Measurements from ENCODE around the gene RFPL2. TPM values are rescaled to one million over a fixed set of nuclear protein-coding genes. Genes with fewer than 3 reads are reported as not detected.
A peak's percentile ranks its signal among the peaks of the same experiment; 100 is the strongest.
"Not testable (repeated sequence)": the region's sequence is repeated elsewhere in the genome, so short reads cannot be mapped to it uniquely, and the experiment has no call there.

The RFPL2 gene
- total and polyA plus RNA-seq, 7 experiments from 2014 or later = 0.15 to 3.9 (median 0.40) TPM

DNA sequence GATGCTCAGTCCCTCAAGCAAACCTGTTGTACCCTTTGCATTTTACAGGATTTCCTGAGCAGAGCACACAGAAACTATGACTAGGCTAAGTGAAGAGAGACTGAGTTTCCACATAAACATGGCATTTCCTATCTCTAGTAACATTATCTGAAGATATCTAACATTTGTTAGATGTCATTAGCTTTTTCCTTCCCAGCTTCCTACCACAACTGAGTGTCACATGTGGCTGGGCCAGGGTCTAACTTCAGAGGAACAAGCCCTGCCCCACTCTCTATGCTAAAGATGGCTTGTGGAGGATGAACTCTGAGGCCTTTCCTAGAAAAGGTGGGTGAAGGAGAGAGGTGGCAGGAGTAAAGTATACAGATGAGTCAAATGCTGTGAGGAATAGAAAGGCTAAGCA is 62.3 kb downstream of the RFPL2 start:
- H3K4me1 ChIP-seq (ENCODE audit: control insufficient read depth in 2 of 2, insufficient read depth in 2 of 2, low read length in 2 of 2) = peaks cover 0 to 8% of the 10 kb centered on the region in 2 donors
- ChIA-PET CTCF (no interaction called here), POLR2A (interaction anchor here (0.8 to 1.0 kb wide), 2 partner anchors 9 to 58 kb away, joined by 3 to 4 read pairs; no protein-coding TSS in a partner anchor)
- DNase-seq (peak in 1 of 9 donors; percentile 31), ATAC-seq (no peak)
- Mint-ChIP-seq H3K27me3 (no peaks in the 10 kb centered on the region), H3K4me1 (peaks cover 22 to 63% (median 47%) of the 10 kb centered on the region in 7 donors), H3K27ac (peak overlapping the region in 8 of 9 donors; percentile 40 to 90 (median 66)), H3K36me3 (peaks cover 0 to 5% (median 0%) of the 10 kb centered on the region in 5 donors), H3K4me3 (peak overlapping the region in 2 of 10 donors; percentile 8 to 59), H3K9me3 (peaks cover 2 to 10% (median 6%) of the 10 kb centered on the region in 11 donors)
- intact Hi-C loops (cut with micrococcal nuclease) = loop anchor here in 1 of 2 donors (5.0 kb wide), 3 partner anchors 65 to 330 kb away; partner anchors contain the start of genes FBXO7, RFPL2 and RTCB
- H3K36me3 ChIP-seq (ENCODE audit: control insufficient read depth in 2 of 3, insufficient read depth in 3 of 3, low read length in 3 of 3) = no peaks in the 10 kb centered on the region
- no peaks in the 10 kb centered on the region for H3K9me3 ChIP-seq (ENCODE audit: control insufficient read depth in 2 of 3, low read length in 3 of 3)
- H3K4me3 ChIP-seq (ENCODE audit: low read length) = no peak overlapping the region
- no peaks in the 10 kb centered on the region for H3K27me3 ChIP-seq (ENCODE audit: control insufficient read depth in 2 of 2, insufficient read depth in 2 of 2, low read length in 2 of 2)
- no peak overlapping the region for H3K27ac ChIP-seq (ENCODE audit: low read depth, low read length)

DNA sequence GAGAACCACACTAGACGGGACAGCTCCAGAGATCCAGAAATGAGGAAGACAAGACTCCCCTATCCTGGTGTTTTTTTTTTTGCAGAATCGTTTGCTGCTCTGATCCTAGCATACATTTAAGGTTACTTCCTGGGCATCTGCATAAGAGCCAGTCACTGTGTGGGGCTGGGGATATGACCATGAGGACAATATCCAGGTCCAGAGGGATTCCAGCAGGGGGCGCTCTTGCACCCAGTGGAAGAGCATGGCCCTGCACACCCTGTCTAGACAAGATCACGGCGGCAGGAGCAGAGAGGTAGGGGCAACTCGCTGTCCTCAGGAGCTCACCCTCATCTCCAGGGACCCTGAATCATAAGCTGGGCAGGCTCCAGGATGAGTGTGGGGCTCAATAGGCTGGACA is 64.2 kb downstream of the RFPL2 start:
- CTCF ChIA-PET; H3K27ac ChIP-seq (ENCODE audit: low read depth, low read length); H3K27me3 ChIP-seq (ENCODE audit: control insufficient read depth in 2 of 2, insufficient read depth in 2 of 2, low read length in 2 of 2); H3K36me3 Mint-ChIP-seq; H3K4me3 Mint-ChIP-seq; H3K9me3 Mint-ChIP-seq; POLR2A ChIA-PET; H3K27me3 Mint-ChIP-seq; H3K27ac Mint-ChIP-seq; H3K36me3 ChIP-seq (ENCODE audit: control insufficient read depth in 2 of 3, insufficient read depth in 3 of 3, low read length in 3 of 3); H3K4me3 ChIP-seq (ENCODE audit: low read length); H3K9me3 ChIP-seq (ENCODE audit: control insufficient read depth in 2 of 3, low read length in 3 of 3); DNase-seq: not testable (repeated sequence)
- peak; percentile 66 for ATAC-seq
- intact Hi-C loops (cut with micrococcal nuclease) = loop anchor here in 1 of 2 donors (5.0 kb wide), 3 partner anchors 67 to 332 kb away; partner anchors contain the start of genes FBXO7, RFPL2 and RTCB
- H3K4me1 ChIP-seq (ENCODE audit: control insufficient read depth in 2 of 2, insufficient read depth in 2 of 2, low read length in 2 of 2) = peaks cover 0 to 15% of the 10 kb centered on the region in 2 donors
- H3K4me1 Mint-ChIP-seq = peaks cover 26 to 75% (median 51%) of the 10 kb centered on the region in 7 donors

Other genes starting within 250 kb of the RFPL2 start
- gene SLC5A1, start 161.8 kb downstream of the RFPL2 start, total RNA-seq = not detected
- gene SLC5A1, start 161.8 kb downstream of the RFPL2 start, polyA plus RNA-seq = not detected
- gene C22orf42, start 45.8 kb downstream of the RFPL2 start, total RNA-seq = not detected
- gene C22orf42, start 45.8 kb downstream of the RFPL2 start, polyA plus RNA-seq = not detected
- not detected for gene SLC5A4, start 50.3 kb upstream of the RFPL2 start, total RNA-seq
- gene SLC5A4, start 50.3 kb upstream of the RFPL2 start, polyA plus RNA-seq = not detected
- gene RFPL3, start 152.8 kb upstream of the RFPL2 start, total RNA-seq = not detected
- gene RFPL3, start 152.8 kb upstream of the RFPL2 start, polyA plus RNA-seq = not detected
- gene RTCB, start 207.2 kb upstream of the RFPL2 start, total RNA-seq = 10 to 100 TPM; 41.6 to 59.7 (median 54.6) TPM
- gene RTCB, start 207.2 kb upstream of the RFPL2 start, polyA plus RNA-seq = 100 to 1,000 TPM; 101 to 126 TPM